GM12864 (cell line): ENCODE results near the gene ZBTB8A.
"Not testable (repeated sequence)": the region's sequence is repeated elsewhere in the genome, so short reads cannot be mapped to it uniquely, and the experiment has no call there.

Experiments
- DNase-seq: peaks from one replicate; pipeline ENCODE4 v3.0.0-alpha.2; 2011; ENCODE audit warnings: low read depth
- H3K4me3 ChIP-seq: 2 replicates; pipeline ENCODE4 v1.5.1; 2011; ENCODE audit warnings: mild to moderate bottlenecking, low read depth, low read length, control low read depth
- TF ChIP-seq, protein P1 (sequence below): IDR thresholded peaks from 2 replicates; pipeline ENCODE4 v1.5.1; 2011; ENCODE audit warnings: low read depth, mild to moderate bottlenecking, moderate library complexity, low read length, control low read depth, inconsistent platforms; ENCODE audit errors: missing control alignments

The ZBTB8A gene

GRCh38 chr1:32536764-32537163, 2.5 kb upstream of the ZBTB8A start:
- H3K4me3 ChIP-seq = no peak overlapping the region
- no peak for DNase-seq
- TF ChIP-seq, protein P1, sequence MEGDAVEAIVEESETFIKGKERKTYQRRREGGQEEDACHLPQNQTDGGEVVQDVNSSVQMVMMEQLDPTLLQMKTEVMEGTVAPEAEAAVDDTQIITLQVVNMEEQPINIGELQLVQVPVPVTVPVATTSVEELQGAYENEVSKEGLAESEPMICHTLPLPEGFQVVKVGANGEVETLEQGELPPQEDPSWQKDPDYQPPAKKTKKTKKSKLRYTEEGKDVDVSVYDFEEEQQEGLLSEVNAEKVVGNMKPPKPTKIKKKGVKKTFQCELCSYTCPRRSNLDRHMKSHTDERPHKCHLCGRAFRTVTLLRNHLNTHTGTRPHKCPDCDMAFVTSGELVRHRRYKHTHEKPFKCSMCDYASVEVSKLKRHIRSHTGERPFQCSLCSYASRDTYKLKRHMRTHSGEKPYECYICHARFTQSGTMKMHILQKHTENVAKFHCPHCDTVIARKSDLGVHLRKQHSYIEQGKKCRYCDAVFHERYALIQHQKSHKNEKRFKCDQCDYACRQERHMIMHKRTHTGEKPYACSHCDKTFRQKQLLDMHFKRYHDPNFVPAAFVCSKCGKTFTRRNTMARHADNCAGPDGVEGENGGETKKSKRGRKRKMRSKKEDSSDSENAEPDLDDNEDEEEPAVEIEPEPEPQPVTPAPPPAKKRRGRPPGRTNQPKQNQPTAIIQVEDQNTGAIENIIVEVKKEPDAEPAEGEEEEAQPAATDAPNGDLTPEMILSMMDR = no peak

- DNase-seq = no peak
These were observed 651 bp downstream of the ZBTB8A start for GRCh38 chr1:32539584-32540571.

GRCh38 chr1:32540605-32541004, 1.4 kb downstream of the ZBTB8A start:
- 0 out of 2 replicates have a peak overlapping the region, but pooled peaks have one; percentile 67 for H3K4me3 ChIP-seq
- DNase-seq = no peak
- TF ChIP-seq, protein P1 = no peak

More at GRCh38 chr1:32539584-32540571, 651 bp downstream of the ZBTB8A start:
- peak overlapping the region; percentile 67 for H3K4me3 ChIP-seq
- TF ChIP-seq, protein P1 = no peak

- H3K4me3 ChIP-seq = no peak overlapping the region
- TF ChIP-seq, protein P1 = no peak
- no peak for DNase-seq
These were observed 1.9 kb downstream of the ZBTB8A start for GRCh38 chr1:32541064-32541566.

GRCh38 chr1:32546611-32547010, 7.4 kb downstream of the ZBTB8A start:
- TF ChIP-seq, protein P1 = no peak
- no peak overlapping the region for H3K4me3 ChIP-seq
- DNase-seq = no peak

DNA sequence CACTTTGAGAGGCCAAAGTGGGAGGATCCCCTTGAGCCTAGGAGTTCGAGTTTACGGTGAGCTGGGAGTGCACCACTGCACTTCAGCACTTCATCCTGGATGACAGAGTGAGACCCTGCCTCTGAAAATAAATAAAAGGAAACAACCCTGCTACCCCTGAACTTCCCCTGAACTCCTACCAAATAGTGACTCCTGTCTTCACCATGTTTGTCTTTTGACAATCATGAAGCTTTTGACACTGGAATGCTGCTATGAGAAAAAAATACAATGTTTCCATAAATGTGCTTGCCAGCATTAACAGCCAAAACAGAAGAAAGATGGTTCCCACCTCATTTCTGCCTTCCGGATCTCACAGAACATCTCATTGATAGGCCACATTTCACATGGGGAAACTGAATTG, 10.4 kb downstream of the ZBTB8A start:
- TF ChIP-seq, protein P1 = no peak
- H3K4me3 ChIP-seq = no peak overlapping the region
- no peak for DNase-seq

- no peak overlapping the region for H3K4me3 ChIP-seq
- no peak for DNase-seq
- TF ChIP-seq, protein P1 = no peak
These were observed 15.1 kb downstream of the ZBTB8A start for GRCh38 chr1:32554288-32554687.

GRCh38 chr1:32557035-32557434, 17.8 kb downstream of the ZBTB8A start:
- not testable (repeated sequence) for H3K4me3 ChIP-seq, DNase-seq
